Left forelimb (tissue), 1 donor: Measurements from ENCODE around the gene NUP210.

ENCODE experiments used
- DNase-seq: peaks from one replicate; pipeline ENCODE4 v3.0.0-alpha.2; 2018; ENCODE audit warnings: low spot score

NUP210 gene

GRCh38 chr3:13348661-13349396 lies 71.3 kb downstream of the NUP210 start:
- DNase-seq = no peak

- no peak for DNase-seq
Observed at GRCh38 chr3:13348100-13348499, 72.0 kb downstream of the NUP210 start.

- DNase-seq = no peak
Observed at GRCh38 chr3:13347390-13347950, 72.7 kb downstream of the NUP210 start.

GRCh38 chr3:13346481-13347389 lies 73.4 kb downstream of the NUP210 start:
- no peak for DNase-seq

GRCh38 chr3:13345772-13346171 lies 74.3 kb downstream of the NUP210 start:
- DNase-seq = no peak

GRCh38 chr3:13345284-13345683 lies 74.8 kb downstream of the NUP210 start:
- no peak for DNase-seq

- no peak for DNase-seq
Observed at GRCh38 chr3:13344663-13345062, 75.5 kb downstream of the NUP210 start.

- no peak for DNase-seq
Observed at GRCh38 chr3:13343601-13344000, 76.5 kb downstream of the NUP210 start.

- no peak for DNase-seq
Observed at GRCh38 chr3:13341229-13341905, 78.8 kb downstream of the NUP210 start.

- no peak for DNase-seq
Observed at GRCh38 chr3:13339833-13340232, 80.3 kb downstream of the NUP210 start.

- no peak for DNase-seq
Observed at GRCh38 chr3:13338996-13339395, 81.1 kb downstream of the NUP210 start.

- no peak for DNase-seq
Observed at GRCh38 chr3:13338231-13338630, 81.9 kb downstream of the NUP210 start.

- no peak for DNase-seq
Observed at GRCh38 chr3:13336592-13336991, 83.5 kb downstream of the NUP210 start.

- no peak for DNase-seq
Observed at GRCh38 chr3:13335503-13335902, 84.6 kb downstream of the NUP210 start.

- no peak for DNase-seq
Observed at GRCh38 chr3:13335059-13335458, 85.1 kb downstream of the NUP210 start.

GRCh38 chr3:13333236-13333897 lies 86.8 kb downstream of the NUP210 start:
- no peak for DNase-seq

GRCh38 chr3:13332740-13333139 lies 87.4 kb downstream of the NUP210 start:
- DNase-seq = no peak

- DNase-seq = no peak
Observed at GRCh38 chr3:13332158-13332557, 88.0 kb downstream of the NUP210 start.

- DNase-seq = no peak
Observed at GRCh38 chr3:13329746-13330145, 90.4 kb downstream of the NUP210 start.

GRCh38 chr3:13325892-13326443 lies 94.2 kb downstream of the NUP210 start:
- no peak for DNase-seq

GRCh38 chr3:13324835-13325501 lies 95.2 kb downstream of the NUP210 start:
- DNase-seq = no peak
